GM23338 (cell line): Measurements from ENCODE around the gene MELTF. TPM values are rescaled to one million over a fixed set of nuclear protein-coding genes. Genes with fewer than 3 reads are reported as not detected.

Experiments used
- ATAC-seq: fragments of 200-7000 bp; cut with Tn5 transposase; 3 replicates; pipeline ENCODE4 v1.9.1; 2020
- DNase-seq: peaks from one replicate; pipeline ENCODE4 v3.0.0-alpha.2; 2015; ENCODE audit warnings: low spot score
- H2AFZ ChIP-seq: fragments of 200-600 bp; sonication (generic); 2 replicates; pipeline ENCODE4 v1.8.0; 2016; ENCODE audit warnings: antibody characterized with exemption, mild to moderate bottlenecking, moderate library complexity
- H3F3A ChIP-seq: fragments of 200-600 bp; sonication (generic); replicated peaks from 2 replicates; pipeline ENCODE4 v1.8.0; 2017; ENCODE audit warnings: antibody characterized with exemption, mixed run types, low read depth
- H3K27ac ChIP-seq: fragments of 200-600 bp; sonication (generic); 2 replicates; pipeline ENCODE4 v1.6.1; 2016; ENCODE audit warnings: low read depth
- H3K27me3 ChIP-seq: fragments of 200-600 bp; sonication (generic); 2 replicates; pipeline ENCODE4 v1.8.0; 2016; ENCODE audit warnings: mild to moderate bottlenecking, mixed run types, moderate library complexity; ENCODE audit not compliant: insufficient read depth
- H3K36me3 ChIP-seq: fragments of 200-600 bp; sonication (generic); 2 replicates; pipeline ENCODE4 v1.8.0; 2016; ENCODE audit warnings: mild to moderate bottlenecking; ENCODE audit not compliant: insufficient read depth
- H3K4me1 ChIP-seq: fragments of 200-600 bp; sonication (generic); 2 replicates; pipeline ENCODE4 v1.8.0; 2016; ENCODE audit warnings: mild to moderate bottlenecking, moderate library complexity; ENCODE audit not compliant: insufficient read depth
- H3K4me2 ChIP-seq: fragments of 200-600 bp; sonication (generic); 2 replicates; pipeline ENCODE4 v1.7.1; 2017; ENCODE audit warnings: mixed run types
- H3K4me3 ChIP-seq: fragments of 200-600 bp; sonication (generic); 2 replicates; pipeline ENCODE4 v1.6.1; 2016; ENCODE audit warnings: mixed run types
- H3K79me2 ChIP-seq: fragments of 200-600 bp; sonication (generic); replicated peaks from 2 replicates; pipeline ENCODE4 v1.8.0; 2017; ENCODE audit warnings: mild to moderate bottlenecking; ENCODE audit not compliant: insufficient read depth
- H3K9me2 ChIP-seq: fragments of 200-600 bp; sonication (generic); 2 replicates; pipeline ENCODE4 v1.8.0; 2017; ENCODE audit not compliant: insufficient read depth
- H4K20me1 ChIP-seq: fragments of 200-600 bp; sonication (generic); replicated peaks from 2 replicates; pipeline ENCODE4 v1.8.0; 2017; ENCODE audit warnings: mild to moderate bottlenecking; ENCODE audit not compliant: insufficient read depth
- H3K27ac Mint-ChIP-seq: 2 replicates; pipeline ENCODE4 v1.8.0; 2020; ENCODE audit warnings: inconsistent platforms, mild to moderate bottlenecking, moderate library complexity, mixed read lengths
- H3K27me3 Mint-ChIP-seq: 3 replicates; pipeline ENCODE4 v1.8.0; 2022; ENCODE audit warnings: low read depth, mild to moderate bottlenecking, moderate library complexity, mixed read lengths, inconsistent platforms; ENCODE audit not compliant: insufficient read depth, poor library complexity
- H3K36me3 Mint-ChIP-seq: 3 replicates; pipeline ENCODE4 v1.8.0; 2021; ENCODE audit warnings: low read depth, mild to moderate bottlenecking, inconsistent platforms, moderate library complexity, mixed read lengths
- H3K4me1 Mint-ChIP-seq: 3 replicates; pipeline ENCODE4 v1.8.0; 2020; ENCODE audit warnings: mild to moderate bottlenecking, inconsistent platforms, mixed read lengths
- H3K4me3 Mint-ChIP-seq: 3 replicates; pipeline ENCODE4 v1.8.0; 2021; ENCODE audit warnings: moderate library complexity, mild to moderate bottlenecking, inconsistent platforms, mixed read lengths
- H3K9me3 Mint-ChIP-seq: 3 replicates; pipeline ENCODE4 v1.8.0; 2020; ENCODE audit warnings: moderate library complexity, mild to moderate bottlenecking, inconsistent platforms, mixed read lengths
- CREB1 ChIP-seq: fragments of 250-450 bp; sonication (Bioruptor Pico); IDR thresholded peaks from 2 replicates; pipeline ENCODE4 v1.5.0; 2020; ENCODE audit warnings: low read depth, mild to moderate bottlenecking, moderate library complexity
- EZH2 ChIP-seq: fragments of 200-600 bp; sonication (generic); IDR thresholded peaks from one replicate; pipeline ENCODE4 v1.8.0; 2017; ENCODE audit warnings: antibody characterized with exemption, mild to moderate bottlenecking, low read depth; ENCODE audit not compliant: unreplicated experiment
- EZH2phosphoT487 ChIP-seq: fragments of 200-600 bp; sonication (generic); IDR thresholded peaks from one replicate; pipeline ENCODE4 v1.8.1; 2018; ENCODE audit warnings: antibody characterized with exemption; ENCODE audit not compliant: unreplicated experiment
- JUNB ChIP-seq: IDR thresholded peaks from one replicate; pipeline ENCODE4 v1.6.1; 2016; ENCODE audit warnings: antibody characterized with exemption; ENCODE audit not compliant: unreplicated experiment
- NANOG ChIP-seq: IDR thresholded peaks from 2 replicates; pipeline ENCODE4 v1.6.1; 2016; ENCODE audit warnings: antibody characterized with exemption, borderline replicate concordance
- POLR2AphosphoS5 ChIP-seq: IDR thresholded peaks from 2 replicates; pipeline ENCODE4 v1.6.1; 2016; ENCODE audit warnings: antibody characterized with exemption, low read depth
- STAT1 ChIP-seq: IDR thresholded peaks from one replicate; pipeline ENCODE4 v1.6.1; 2016; ENCODE audit warnings: antibody characterized with exemption; ENCODE audit not compliant: unreplicated experiment
- ZNF114 ChIP-seq: fragments of 250-450 bp; sonication (Bioruptor Pico); IDR thresholded peaks from 2 replicates; pipeline ENCODE4 v1.5.0; 2020; ENCODE audit warnings: mild to moderate bottlenecking, moderate library complexity
- ZNF331 ChIP-seq: fragments of 250-450 bp; sonication (Bioruptor Pico); IDR thresholded peaks from 2 replicates; pipeline ENCODE4 v1.5.0; 2020; ENCODE audit warnings: low read depth, mild to moderate bottlenecking, moderate library complexity
- polyA plus RNA-seq: library from polyadenylated mRNA; unstranded; fragments of >200 nt; fragmentation: Nextera tagmentation; extraction: Ambion mirVana; gene quantifications from 2 replicates; pipeline ENCODE4 v1.2.1, GENCODE V29; 2016
- total RNA-seq: library from RNA; depleted of rRNA; stranded (reverse); fragments of >200 nt; shearing (Covaris generic); gene quantifications from 2 replicates; pipeline ENCODE4 v1.2.3, GENCODE V29; 2014
- TF ChIP-seq, protein P1 (sequence below): IDR thresholded peaks from one replicate; pipeline ENCODE4 v1.6.1; 2018; ENCODE audit warnings: antibody characterized with exemption; ENCODE audit not compliant: unreplicated experiment
- TF ChIP-seq, protein P2 (sequence below): fragments of 250-450 bp; sonication (Bioruptor Pico); IDR thresholded peaks from 2 replicates; pipeline ENCODE4 v1.5.0; 2020; ENCODE audit warnings: mild to moderate bottlenecking, moderate library complexity
- TF ChIP-seq, protein P3 (sequence below), 2 experiments: fragments of 200-600 bp in 1 of 2; sonication (generic) in 1 of 2; conservative IDR thresholded peaks; 2 replicates each; pipeline versions ENCODE4 v1.5.1 to v1.6.1; 2016 to 2017; ENCODE audit warnings: antibody characterized with exemption in 2 of 2, low read depth in 2 of 2, mild to moderate bottlenecking in 2 of 2, moderate library complexity in 1 of 2
- TF ChIP-seq, protein P4 (sequence below): IDR thresholded peaks from 2 replicates; pipeline ENCODE4 v1.6.1; 2016; ENCODE audit warnings: antibody characterized with exemption

The MELTF gene
- total and polyA plus RNA-seq, 2 experiments from 2014 or later, result 1.4 to 5.2 TPM

DNA sequence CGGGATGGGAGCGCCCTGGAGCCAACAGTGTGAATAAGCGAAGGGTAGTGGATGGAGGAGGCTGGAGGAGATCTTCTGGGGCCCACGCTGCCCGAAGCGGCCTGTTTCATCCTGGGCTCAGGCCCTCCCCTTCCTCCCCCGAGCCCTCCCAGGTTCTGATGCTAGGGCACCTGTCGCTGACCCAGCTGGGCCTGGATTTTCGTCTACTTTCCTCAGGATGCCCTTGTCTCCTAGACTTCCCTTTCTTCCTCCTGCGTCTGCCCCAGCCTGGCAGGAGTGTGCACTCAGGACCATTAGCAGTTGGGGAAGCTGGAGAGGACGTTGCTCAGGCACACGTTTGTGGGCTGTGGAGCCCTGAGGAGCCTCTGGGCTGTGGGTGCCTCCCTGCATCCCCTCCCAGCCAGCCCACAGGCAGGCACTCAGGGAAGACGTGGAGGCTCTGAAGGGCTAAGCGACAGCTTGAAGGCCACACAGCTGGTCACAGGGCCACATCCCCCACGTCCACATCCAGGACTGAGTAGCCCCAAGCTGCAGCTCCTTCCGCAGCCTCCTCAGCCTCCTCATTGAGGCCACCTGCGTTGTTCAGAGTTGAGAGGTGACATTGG lies 37.1 kb downstream of the MELTF start:
- no peaks in the 10 kb centered on the region for H3K4me1 ChIP-seq
- Mint-ChIP-seq H3K4me3 (no peak overlapping the region), H3K27ac (no peak overlapping the region), H3K4me1 (peaks cover 3% of the 10 kb centered on the region; the same call in 1 of the 3 replicates), H3K27me3 (peaks cover 7% of the 10 kb centered on the region), H3K36me3 (no peaks in the 10 kb centered on the region), H3K9me3 (no peaks in the 10 kb centered on the region)
- H3K9me2 ChIP-seq, result no peaks in the 10 kb centered on the region
- no peak overlapping the region for H3K27ac ChIP-seq
- H2AFZ ChIP-seq, result peak overlapping the region; percentile 63; the same call in 1 of the 2 replicates
- no peak overlapping the region for H3K4me2 ChIP-seq
- TF ChIP-seq EZH2, result no peak
- TF ChIP-seq JUNB, result no peak
- no peak for TF ChIP-seq EZH2phosphoT487
- TF ChIP-seq STAT1, result no peak
- TF ChIP-seq, protein P1, sequence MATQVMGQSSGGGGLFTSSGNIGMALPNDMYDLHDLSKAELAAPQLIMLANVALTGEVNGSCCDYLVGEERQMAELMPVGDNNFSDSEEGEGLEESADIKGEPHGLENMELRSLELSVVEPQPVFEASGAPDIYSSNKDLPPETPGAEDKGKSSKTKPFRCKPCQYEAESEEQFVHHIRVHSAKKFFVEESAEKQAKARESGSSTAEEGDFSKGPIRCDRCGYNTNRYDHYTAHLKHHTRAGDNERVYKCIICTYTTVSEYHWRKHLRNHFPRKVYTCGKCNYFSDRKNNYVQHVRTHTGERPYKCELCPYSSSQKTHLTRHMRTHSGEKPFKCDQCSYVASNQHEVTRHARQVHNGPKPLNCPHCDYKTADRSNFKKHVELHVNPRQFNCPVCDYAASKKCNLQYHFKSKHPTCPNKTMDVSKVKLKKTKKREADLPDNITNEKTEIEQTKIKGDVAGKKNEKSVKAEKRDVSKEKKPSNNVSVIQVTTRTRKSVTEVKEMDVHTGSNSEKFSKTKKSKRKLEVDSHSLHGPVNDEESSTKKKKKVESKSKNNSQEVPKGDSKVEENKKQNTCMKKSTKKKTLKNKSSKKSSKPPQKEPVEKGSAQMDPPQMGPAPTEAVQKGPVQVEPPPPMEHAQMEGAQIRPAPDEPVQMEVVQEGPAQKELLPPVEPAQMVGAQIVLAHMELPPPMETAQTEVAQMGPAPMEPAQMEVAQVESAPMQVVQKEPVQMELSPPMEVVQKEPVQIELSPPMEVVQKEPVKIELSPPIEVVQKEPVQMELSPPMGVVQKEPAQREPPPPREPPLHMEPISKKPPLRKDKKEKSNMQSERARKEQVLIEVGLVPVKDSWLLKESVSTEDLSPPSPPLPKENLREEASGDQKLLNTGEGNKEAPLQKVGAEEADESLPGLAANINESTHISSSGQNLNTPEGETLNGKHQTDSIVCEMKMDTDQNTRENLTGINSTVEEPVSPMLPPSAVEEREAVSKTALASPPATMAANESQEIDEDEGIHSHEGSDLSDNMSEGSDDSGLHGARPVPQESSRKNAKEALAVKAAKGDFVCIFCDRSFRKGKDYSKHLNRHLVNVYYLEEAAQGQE, result no peak
- TF ChIP-seq, protein P2, sequence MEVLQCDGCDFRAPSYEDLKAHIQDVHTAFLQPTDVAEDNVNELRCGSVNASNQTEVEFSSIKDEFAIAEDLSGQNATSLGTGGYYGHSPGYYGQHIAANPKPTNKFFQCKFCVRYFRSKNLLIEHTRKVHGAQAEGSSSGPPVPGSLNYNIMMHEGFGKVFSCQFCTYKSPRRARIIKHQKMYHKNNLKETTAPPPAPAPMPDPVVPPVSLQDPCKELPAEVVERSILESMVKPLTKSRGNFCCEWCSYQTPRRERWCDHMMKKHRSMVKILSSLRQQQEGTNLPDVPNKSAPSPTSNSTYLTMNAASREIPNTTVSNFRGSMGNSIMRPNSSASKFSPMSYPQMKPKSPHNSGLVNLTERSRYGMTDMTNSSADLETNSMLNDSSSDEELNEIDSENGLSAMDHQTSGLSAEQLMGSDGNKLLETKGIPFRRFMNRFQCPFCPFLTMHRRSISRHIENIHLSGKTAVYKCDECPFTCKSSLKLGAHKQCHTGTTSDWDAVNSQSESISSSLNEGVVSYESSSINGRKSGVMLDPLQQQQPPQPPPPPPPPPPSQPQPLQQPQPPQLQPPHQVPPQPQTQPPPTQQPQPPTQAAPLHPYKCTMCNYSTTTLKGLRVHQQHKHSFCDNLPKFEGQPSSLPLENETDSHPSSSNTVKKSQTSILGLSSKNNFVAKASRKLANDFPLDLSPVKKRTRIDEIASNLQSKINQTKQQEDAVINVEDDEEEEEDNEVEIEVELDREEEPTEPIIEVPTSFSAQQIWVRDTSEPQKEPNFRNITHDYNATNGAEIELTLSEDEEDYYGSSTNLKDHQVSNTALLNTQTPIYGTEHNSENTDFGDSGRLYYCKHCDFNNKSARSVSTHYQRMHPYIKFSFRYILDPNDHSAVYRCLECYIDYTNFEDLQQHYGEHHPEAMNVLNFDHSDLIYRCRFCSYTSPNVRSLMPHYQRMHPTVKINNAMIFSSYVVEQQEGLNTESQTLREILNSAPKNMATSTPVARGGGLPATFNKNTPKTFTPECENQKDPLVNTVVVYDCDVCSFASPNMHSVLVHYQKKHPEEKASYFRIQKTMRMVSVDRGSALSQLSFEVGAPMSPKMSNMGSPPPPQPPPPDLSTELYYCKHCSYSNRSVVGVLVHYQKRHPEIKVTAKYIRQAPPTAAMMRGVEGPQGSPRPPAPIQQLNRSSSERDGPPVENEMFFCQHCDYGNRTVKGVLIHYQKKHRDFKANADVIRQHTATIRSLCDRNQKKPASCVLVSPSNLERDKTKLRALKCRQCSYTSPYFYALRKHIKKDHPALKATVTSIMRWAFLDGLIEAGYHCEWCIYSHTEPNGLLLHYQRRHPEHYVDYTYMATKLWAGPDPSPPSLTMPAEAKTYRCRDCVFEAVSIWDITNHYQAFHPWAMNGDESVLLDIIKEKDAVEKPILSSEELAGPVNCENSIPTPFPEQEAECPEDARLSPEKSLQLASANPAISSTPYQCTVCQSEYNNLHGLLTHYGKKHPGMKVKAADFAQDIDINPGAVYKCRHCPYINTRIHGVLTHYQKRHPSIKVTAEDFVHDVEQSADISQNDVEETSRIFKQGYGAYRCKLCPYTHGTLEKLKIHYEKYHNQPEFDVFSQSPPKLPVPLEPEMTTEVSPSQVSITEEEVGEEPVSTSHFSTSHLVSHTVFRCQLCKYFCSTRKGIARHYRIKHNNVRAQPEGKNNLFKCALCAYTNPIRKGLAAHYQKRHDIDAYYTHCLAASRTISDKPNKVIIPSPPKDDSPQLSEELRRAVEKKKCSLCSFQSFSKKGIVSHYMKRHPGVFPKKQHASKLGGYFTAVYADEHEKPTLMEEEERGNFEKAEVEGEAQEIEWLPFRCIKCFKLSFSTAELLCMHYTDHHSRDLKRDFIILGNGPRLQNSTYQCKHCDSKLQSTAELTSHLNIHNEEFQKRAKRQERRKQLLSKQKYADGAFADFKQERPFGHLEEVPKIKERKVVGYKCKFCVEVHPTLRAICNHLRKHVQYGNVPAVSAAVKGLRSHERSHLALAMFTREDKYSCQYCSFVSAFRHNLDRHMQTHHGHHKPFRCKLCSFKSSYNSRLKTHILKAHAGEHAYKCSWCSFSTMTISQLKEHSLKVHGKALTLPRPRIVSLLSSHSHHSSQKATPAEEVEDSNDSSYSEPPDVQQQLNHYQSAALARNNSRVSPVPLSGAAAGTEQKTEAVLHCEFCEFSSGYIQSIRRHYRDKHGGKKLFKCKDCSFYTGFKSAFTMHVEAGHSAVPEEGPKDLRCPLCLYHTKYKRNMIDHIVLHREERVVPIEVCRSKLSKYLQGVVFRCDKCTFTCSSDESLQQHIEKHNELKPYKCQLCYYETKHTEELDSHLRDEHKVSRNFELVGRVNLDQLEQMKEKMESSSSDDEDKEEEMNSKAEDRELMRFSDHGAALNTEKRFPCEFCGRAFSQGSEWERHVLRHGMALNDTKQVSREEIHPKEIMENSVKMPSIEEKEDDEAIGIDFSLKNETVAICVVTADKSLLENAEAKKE, result no peak
- TF ChIP-seq ZNF114 (CRISPR knock-in tag), result no peak
- TF ChIP-seq, protein P3, sequence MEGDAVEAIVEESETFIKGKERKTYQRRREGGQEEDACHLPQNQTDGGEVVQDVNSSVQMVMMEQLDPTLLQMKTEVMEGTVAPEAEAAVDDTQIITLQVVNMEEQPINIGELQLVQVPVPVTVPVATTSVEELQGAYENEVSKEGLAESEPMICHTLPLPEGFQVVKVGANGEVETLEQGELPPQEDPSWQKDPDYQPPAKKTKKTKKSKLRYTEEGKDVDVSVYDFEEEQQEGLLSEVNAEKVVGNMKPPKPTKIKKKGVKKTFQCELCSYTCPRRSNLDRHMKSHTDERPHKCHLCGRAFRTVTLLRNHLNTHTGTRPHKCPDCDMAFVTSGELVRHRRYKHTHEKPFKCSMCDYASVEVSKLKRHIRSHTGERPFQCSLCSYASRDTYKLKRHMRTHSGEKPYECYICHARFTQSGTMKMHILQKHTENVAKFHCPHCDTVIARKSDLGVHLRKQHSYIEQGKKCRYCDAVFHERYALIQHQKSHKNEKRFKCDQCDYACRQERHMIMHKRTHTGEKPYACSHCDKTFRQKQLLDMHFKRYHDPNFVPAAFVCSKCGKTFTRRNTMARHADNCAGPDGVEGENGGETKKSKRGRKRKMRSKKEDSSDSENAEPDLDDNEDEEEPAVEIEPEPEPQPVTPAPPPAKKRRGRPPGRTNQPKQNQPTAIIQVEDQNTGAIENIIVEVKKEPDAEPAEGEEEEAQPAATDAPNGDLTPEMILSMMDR (conservative IDR thresholded peaks at IDR 0.05; ENCODE audit: low read depth in 2 of 2), result no peak
- TF ChIP-seq ZNF331 (CRISPR knock-in tag), result no peak
- TF ChIP-seq NANOG, result no peak
- no peak for TF ChIP-seq POLR2AphosphoS5
- TF ChIP-seq CREB1, result no peak
- TF ChIP-seq, protein P4, sequence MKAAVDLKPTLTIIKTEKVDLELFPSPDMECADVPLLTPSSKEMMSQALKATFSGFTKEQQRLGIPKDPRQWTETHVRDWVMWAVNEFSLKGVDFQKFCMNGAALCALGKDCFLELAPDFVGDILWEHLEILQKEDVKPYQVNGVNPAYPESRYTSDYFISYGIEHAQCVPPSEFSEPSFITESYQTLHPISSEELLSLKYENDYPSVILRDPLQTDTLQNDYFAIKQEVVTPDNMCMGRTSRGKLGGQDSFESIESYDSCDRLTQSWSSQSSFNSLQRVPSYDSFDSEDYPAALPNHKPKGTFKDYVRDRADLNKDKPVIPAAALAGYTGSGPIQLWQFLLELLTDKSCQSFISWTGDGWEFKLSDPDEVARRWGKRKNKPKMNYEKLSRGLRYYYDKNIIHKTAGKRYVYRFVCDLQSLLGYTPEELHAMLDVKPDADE, result no peak
- peaks cover 3% of the 10 kb centered on the region; the same call in 1 of the 2 replicates for H3F3A ChIP-seq
- no peak overlapping the region for H3K4me3 ChIP-seq
- H3K36me3 ChIP-seq, result no peaks in the 10 kb centered on the region
- H4K20me1 ChIP-seq, result no peaks in the 10 kb centered on the region
- no peaks in the 10 kb centered on the region for H3K79me2 ChIP-seq
- H3K27me3 ChIP-seq, result no peaks in the 10 kb centered on the region
- no peak for DNase-seq
- ATAC-seq, result no peak
